ENCODE data around the gene ANKEF1. TPM values are rescaled to one million over a fixed set of nuclear protein-coding genes. Genes with fewer than 3 reads are reported as not detected.

Gene ANKEF1
- total RNA-seq, result 1.8 and 2.0 TPM in 2 replicates

GRCh38 chr20:10034717-10035571 lies at the start of gene ANKEF1:
TSS of gene ANKEF1 (plus strand) at chr20:10034987. CDS start at chr20:10038302, 3,315 bp downstream.
- DNase-seq (ENCODE audit: extremely low read depth, low read depth, low spot score), result no peak

DNA sequence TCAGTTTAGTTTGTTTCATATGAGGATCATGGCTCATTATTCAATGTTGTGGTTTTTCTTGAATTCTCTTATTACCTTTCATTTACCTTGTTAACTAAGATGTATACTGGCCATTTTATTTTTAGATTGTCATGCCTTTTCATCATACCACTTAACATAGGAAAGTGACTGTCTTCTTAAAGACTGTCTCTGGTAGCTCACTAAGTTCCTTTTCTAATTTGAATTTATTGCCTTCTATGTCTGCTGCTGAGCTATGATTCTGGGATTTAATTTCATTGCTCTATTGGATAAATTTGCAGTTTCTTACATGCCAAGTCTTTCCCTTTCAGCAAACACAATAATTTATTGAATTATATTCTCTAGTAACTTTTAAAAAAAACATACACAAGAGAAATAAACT lies 49.5 kb upstream of the ANKEF1 start:
- DNase-seq (ENCODE audit: extremely low read depth, low read depth, low spot score), result no peak

DNA sequence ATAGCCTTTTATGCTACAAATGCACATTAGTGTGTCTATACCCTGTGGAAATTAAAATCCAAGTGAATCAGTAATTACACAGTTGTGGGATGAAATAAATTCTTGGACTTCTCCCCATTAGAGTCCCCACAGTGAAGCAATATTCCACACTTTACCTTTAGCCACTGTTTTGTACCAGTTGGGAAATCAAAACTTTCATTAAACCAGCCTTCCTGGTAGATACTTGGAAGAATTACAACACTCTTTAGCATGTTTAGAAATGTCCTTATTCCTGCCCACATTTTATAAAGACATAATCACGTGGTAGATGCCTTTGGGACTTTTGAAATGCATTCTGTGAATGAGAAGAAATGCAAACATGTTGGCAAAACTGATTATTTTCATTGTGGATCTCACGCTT lies 49.0 kb upstream of the ANKEF1 start:
- DNase-seq (ENCODE audit: extremely low read depth, low read depth, low spot score), result no peak

DNA sequence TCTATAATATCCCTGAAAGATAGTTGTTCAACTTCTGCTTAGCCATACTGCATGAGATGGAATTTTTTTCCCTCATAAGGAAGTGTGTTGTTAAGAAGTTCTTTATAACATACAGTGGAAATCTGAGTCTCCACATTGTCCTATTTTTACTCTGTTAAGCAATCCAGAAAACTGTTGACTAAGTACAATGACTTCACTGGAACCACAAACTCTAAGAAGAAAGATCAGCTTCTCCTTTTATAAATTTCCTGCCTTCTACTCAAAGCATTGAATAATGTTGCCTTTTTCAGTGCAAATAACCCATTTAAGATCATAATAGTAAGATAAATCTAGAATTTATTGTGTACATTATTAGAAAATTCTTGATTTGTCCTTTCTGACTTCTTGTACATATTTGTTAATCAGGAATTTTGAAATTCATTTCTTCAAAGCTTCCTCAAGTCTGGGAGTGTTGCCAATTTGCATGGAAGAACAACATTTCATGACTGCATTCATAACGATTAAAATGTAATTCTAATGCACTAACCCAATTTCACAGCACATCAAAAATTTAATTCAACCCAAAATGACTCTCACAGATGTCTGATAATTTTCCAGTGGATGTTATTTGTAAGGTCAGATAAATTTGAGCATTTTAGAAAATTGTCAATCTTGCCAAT lies 45.6 kb upstream of the ANKEF1 start:
- no peak for DNase-seq (ENCODE audit: extremely low read depth, low read depth, low spot score)

DNA sequence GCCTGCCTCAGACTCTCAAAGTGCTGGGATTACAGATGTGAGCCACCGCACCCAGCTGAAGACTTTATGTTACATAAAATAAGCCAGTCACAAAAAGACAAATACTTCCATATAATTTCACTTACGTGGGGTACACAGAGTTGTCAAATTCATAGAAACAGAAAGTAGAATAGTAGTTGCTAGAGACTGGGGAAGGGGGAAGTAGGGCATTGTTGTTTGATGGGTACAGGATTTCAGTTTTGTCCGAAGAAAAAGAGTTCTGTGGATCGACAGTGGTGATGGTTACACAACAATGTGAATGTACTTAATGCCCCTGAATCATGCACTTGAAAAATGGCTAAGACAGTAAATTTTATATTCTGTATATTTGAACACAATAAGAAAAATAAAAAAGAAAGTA lies 41.6 kb upstream of the ANKEF1 start:
- DNase-seq (ENCODE audit: extremely low read depth, low read depth, low spot score), result no peak

DNA sequence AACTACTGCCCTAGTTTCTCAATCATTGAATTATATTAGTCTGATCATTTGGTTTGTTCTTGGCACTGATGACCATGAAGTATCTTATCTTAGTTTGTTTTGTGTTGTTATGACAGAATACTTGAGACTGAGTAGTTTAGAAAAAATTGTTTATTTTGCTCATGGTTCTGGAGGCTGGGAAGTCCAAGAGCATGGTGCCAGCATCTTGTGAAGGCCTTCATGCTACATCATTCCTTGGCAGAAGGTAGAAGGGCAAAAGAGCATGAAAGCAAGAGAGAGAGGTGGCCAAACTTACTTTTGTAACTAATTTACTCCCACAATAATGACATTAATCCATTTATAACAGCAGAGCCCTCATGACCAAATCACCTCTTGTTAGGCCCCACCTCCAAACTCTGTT lies 40.1 kb upstream of the ANKEF1 start:
- DNase-seq (ENCODE audit: extremely low read depth, low read depth, low spot score), result no peak

- DNase-seq (ENCODE audit: extremely low read depth, low read depth, low spot score), result no peak
These were observed 39.1 kb upstream of the ANKEF1 start for GRCh38 chr20:9995510-9996272.

DNA sequence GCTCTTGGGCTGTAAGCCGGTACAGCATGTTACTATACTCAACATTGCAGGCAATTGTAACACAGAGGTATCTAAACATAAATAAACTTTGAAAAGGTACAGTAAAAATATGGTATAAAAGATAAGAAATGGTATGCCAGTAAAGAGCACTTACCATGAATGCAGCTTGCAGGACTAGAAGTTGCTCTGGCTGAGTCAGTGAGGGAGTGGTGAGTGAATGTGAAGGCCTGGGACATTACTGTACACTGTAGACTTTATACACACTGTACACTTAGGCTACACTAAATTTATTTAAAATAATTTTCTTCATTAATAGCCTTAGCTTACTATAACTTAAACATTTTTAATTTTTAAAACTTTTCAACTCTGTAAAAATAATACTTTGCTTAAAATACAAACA lies 37.8 kb upstream of the ANKEF1 start:
- DNase-seq (ENCODE audit: extremely low read depth, low read depth, low spot score), result no peak

- DNase-seq (ENCODE audit: extremely low read depth, low read depth, low spot score), result no peak
These were observed 35.1 kb upstream of the ANKEF1 start for GRCh38 chr20:9999645-10000044.

GRCh38 chr20:10002866-10003265 lies 31.9 kb upstream of the ANKEF1 start:
- DNase-seq (ENCODE audit: extremely low read depth, low read depth, low spot score), result no peak

DNA sequence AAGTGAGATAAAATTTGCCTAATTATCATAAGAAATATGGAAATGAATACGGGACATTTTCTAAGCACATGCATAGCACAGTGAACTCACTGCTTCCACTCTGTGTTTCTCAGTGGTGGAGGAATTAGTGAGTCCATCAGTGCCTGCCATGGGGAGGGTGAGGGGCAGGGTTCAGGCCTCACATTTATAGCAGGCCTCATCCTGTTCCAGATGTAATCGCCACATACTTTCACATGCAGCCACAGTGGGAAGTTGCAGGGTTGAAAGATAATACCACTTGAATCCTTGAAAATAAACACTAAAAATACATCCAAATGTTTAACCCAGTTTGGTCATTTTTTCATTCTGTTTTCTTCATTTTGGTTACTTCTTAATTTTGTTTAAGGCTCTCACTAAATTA lies 29.9 kb upstream of the ANKEF1 start:
- no peak for DNase-seq (ENCODE audit: extremely low read depth, low read depth, low spot score)

- no peak for DNase-seq (ENCODE audit: extremely low read depth, low read depth, low spot score)
These were observed 28.9 kb upstream of the ANKEF1 start for GRCh38 chr20:10005885-10006284.

GRCh38 chr20:10006447-10007090 lies 28.2 kb upstream of the ANKEF1 start:
- DNase-seq (ENCODE audit: extremely low read depth, low read depth, low spot score), result no peak

- DNase-seq (ENCODE audit: extremely low read depth, low read depth, low spot score), result no peak
These were observed 27.6 kb upstream of the ANKEF1 start for GRCh38 chr20:10007158-10007557.

DNA sequence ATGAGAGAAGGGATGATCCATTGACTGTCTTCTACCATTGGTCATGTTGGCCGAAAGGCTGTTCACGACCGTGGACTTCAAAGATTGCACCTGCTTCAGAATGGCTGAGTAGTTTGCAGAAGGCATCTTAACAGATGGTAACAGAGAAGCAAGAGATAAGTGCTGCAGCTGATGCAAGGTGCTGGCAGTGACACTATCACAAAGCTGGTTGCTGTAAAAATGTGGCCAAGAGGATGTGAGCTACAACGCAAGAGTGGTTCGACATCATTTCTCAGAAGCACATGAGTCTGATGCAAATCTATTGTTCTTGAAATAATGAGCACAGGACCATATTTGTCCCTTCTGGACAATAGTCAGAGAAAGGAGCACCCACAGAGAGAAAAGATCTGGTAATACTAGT lies 27.0 kb upstream of the ANKEF1 start:
- DNase-seq (ENCODE audit: extremely low read depth, low read depth, low spot score), result no peak

- no peak for DNase-seq (ENCODE audit: extremely low read depth, low read depth, low spot score)
These were observed 22.3 kb upstream of the ANKEF1 start for GRCh38 chr20:10012464-10012863.

DNA sequence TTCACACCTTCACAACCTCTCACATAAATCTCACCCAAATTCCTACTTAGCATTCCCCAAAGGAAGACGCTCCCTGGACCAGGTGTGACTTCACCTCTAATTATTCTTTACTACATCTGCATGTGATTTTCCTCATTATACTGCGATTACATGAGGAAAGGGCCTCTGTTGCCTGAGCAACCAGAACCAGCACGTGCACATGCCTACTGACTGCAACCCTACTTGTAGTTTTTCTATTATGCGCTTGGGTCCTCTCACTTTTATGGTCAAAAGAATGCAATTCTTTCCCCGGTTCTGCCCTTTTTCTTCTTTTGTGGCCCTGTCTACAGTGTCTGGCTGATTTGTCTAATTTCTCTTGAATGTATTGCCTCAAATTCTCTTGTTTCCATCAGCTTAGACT lies 20.4 kb upstream of the ANKEF1 start:
- no peak for DNase-seq (ENCODE audit: extremely low read depth, low read depth, low spot score)

GRCh38 chr20:10020937-10021336 lies 13.8 kb upstream of the ANKEF1 start:
- DNase-seq (ENCODE audit: extremely low read depth, low read depth, low spot score), result no peak

DNA sequence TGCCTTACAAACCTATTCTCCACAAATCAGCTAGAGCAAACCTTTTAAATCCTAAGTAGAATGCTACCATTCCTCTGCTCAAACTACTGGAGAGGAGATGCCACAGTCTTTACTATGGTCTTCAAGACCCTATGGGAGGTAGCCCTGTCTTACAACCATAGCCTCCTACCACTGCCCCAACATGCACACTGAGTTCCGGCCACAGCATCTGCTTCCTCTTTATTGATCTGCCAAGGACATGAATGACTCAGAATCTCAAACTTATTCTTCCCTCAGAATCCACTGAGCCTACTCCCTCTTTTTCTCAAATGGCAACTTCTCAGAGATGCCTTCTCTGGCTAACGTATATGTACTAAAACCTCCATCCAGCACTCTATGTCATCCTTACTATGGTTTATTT lies 12.2 kb upstream of the ANKEF1 start:
- DNase-seq (ENCODE audit: extremely low read depth, low read depth, low spot score), result no peak

GRCh38 chr20:10023911-10024310 lies 10.9 kb upstream of the ANKEF1 start:
- DNase-seq (ENCODE audit: extremely low read depth, low read depth, low spot score), result no peak
